Stomach smooth muscle (tissue), 2 donors: ENCODE results near the gene SYNE2.

Experiments used
- H3K27ac ChIP-seq: one replicate; pipeline ENCODE4 v1.7.0; 2013; ENCODE audit warnings: mild to moderate bottlenecking, low read length, inconsistent platforms
- H3K27me3 ChIP-seq, 2 donors: one replicate each; pipeline ENCODE4 v1.7.0; 2013; ENCODE audit warnings: low read length in 2 of 2; ENCODE audit not compliant: insufficient read depth in 2 of 2, control insufficient read depth in 1 of 2
- H3K36me3 ChIP-seq, 2 donors: one replicate each; pipeline ENCODE4 v1.7.0; 2013; ENCODE audit warnings: low read length in 2 of 2; ENCODE audit not compliant: control insufficient read depth in 2 of 2, insufficient read depth in 2 of 2
- H3K4me1 ChIP-seq: one replicate; pipeline ENCODE4 v1.7.0; 2013; ENCODE audit warnings: low read length; ENCODE audit not compliant: control insufficient read depth, insufficient read depth
- H3K4me3 ChIP-seq, 2 donors: one replicate each; pipeline ENCODE4 v1.7.0; 2013; ENCODE audit warnings: low read length in 2 of 2
- H3K9ac ChIP-seq, 2 donors: one replicate each; pipeline ENCODE4 v1.7.0; 2013; ENCODE audit warnings: low read length in 2 of 2, mild to moderate bottlenecking in 1 of 2
- H3K9me3 ChIP-seq, 2 donors: one replicate each; pipeline ENCODE4 v1.7.0; 2013; ENCODE audit warnings: low read length in 2 of 2; ENCODE audit not compliant: control insufficient read depth in 2 of 2
- donor health status: healthy.
- donor health status: Pancreatic carcinoma.

The SYNE2 gene

GRCh38 chr14:63988579-63988978 is 135.8 kb downstream of the SYNE2 start:
- H3K4me1 ChIP-seq: no peaks in the 10 kb centered on the region
- no peaks in the 10 kb centered on the region for H3K9me3 ChIP-seq
- no peak overlapping the region for H3K4me3 ChIP-seq
- H3K27me3 ChIP-seq: no peaks in the 10 kb centered on the region
- no peaks in the 10 kb centered on the region for H3K36me3 ChIP-seq
- H3K27ac ChIP-seq: no peak overlapping the region
- no peak overlapping the region for H3K9ac ChIP-seq

- no peaks in the 10 kb centered on the region for H3K27me3 ChIP-seq
- H3K27ac ChIP-seq: no peak overlapping the region
- no peaks in the 10 kb centered on the region for H3K4me1 ChIP-seq
- H3K4me3 ChIP-seq: no peak overlapping the region
- H3K9ac ChIP-seq: no peak overlapping the region
- no peaks in the 10 kb centered on the region for H3K9me3 ChIP-seq
- H3K36me3 ChIP-seq: no peaks in the 10 kb centered on the region
Measured at GRCh38 chr14:63991833-63992232, 139.0 kb downstream of the SYNE2 start.

- H3K9ac ChIP-seq: no peak overlapping the region
- H3K27ac ChIP-seq: no peak overlapping the region
- no peaks in the 10 kb centered on the region for H3K27me3 ChIP-seq
- H3K4me3 ChIP-seq: no peak overlapping the region
- no peaks in the 10 kb centered on the region for H3K9me3 ChIP-seq
- H3K36me3 ChIP-seq: no peaks in the 10 kb centered on the region
- no peaks in the 10 kb centered on the region for H3K4me1 ChIP-seq
Measured at GRCh38 chr14:63992858-63993257, 140.1 kb downstream of the SYNE2 start.

- Histone ChIP-seq H3K9ac (no peak overlapping the region), H3K4me3 (no peak overlapping the region), H3K9me3 (no peaks in the 10 kb centered on the region), H3K4me1 (no peaks in the 10 kb centered on the region), H3K36me3 (peaks cover 0 to 2% of the 10 kb centered on the region in 2 donors), H3K27ac (no peak overlapping the region), H3K27me3 (no peaks in the 10 kb centered on the region)
Measured at GRCh38 chr14:63993992-63994391, 141.2 kb downstream of the SYNE2 start.

GRCh38 chr14:63995285-63995684 is 142.5 kb downstream of the SYNE2 start:
- Histone ChIP-seq H3K36me3 (peaks cover 0 to 4% of the 10 kb centered on the region in 2 donors), H3K27ac (no peak overlapping the region), H3K9ac (no peak overlapping the region), H3K4me3 (no peak overlapping the region), H3K27me3 (no peaks in the 10 kb centered on the region), H3K4me1 (no peaks in the 10 kb centered on the region), H3K9me3 (no peaks in the 10 kb centered on the region)

GRCh38 chr14:63996016-63996415 is 143.2 kb downstream of the SYNE2 start:
- Histone ChIP-seq H3K4me3 (no peak overlapping the region), H3K9me3 (no peaks in the 10 kb centered on the region), H3K36me3 (peaks cover 0 to 4% of the 10 kb centered on the region in 2 donors), H3K9ac (no peak overlapping the region), H3K4me1 (no peaks in the 10 kb centered on the region), H3K27me3 (no peaks in the 10 kb centered on the region), H3K27ac (no peak overlapping the region)

GRCh38 chr14:63996625-63997220 is 143.9 kb downstream of the SYNE2 start:
- Histone ChIP-seq H3K36me3 (peaks cover 0 to 4% of the 10 kb centered on the region in 2 donors), H3K27ac (no peak overlapping the region), H3K9ac (no peak overlapping the region), H3K4me3 (no peak overlapping the region), H3K27me3 (no peaks in the 10 kb centered on the region), H3K9me3 (no peaks in the 10 kb centered on the region), H3K4me1 (no peaks in the 10 kb centered on the region)

GRCh38 chr14:64000749-64001148 is 147.9 kb downstream of the SYNE2 start:
- Histone ChIP-seq H3K9me3 (no peaks in the 10 kb centered on the region), H3K9ac (no peak overlapping the region), H3K27ac (no peak overlapping the region), H3K27me3 (no peaks in the 10 kb centered on the region), H3K4me3 (no peak overlapping the region), H3K4me1 (no peaks in the 10 kb centered on the region), H3K36me3 (peaks cover 0 to 10% of the 10 kb centered on the region in 2 donors)

- Histone ChIP-seq H3K9me3 (no peaks in the 10 kb centered on the region), H3K4me3 (no peak overlapping the region), H3K9ac (no peak overlapping the region), H3K4me1 (no peaks in the 10 kb centered on the region), H3K36me3 (peaks cover 0 to 6% of the 10 kb centered on the region in 2 donors), H3K27ac (no peak overlapping the region), H3K27me3 (no peaks in the 10 kb centered on the region)
Measured at GRCh38 chr14:64005822-64006221, 153.0 kb downstream of the SYNE2 start.

- Histone ChIP-seq H3K4me3 (no peak overlapping the region), H3K27me3 (no peaks in the 10 kb centered on the region), H3K36me3 (peaks cover 0 to 7% of the 10 kb centered on the region in 2 donors)
Measured at GRCh38 chr14:64008016-64008415, 155.2 kb downstream of the SYNE2 start.

GRCh38 chr14:64012003-64012402 is 159.2 kb downstream of the SYNE2 start:
- Histone ChIP-seq H3K36me3 (peaks cover 0 to 2% of the 10 kb centered on the region in 2 donors), H3K9ac (no peak overlapping the region), H3K4me3 (no peak overlapping the region)

More at GRCh38 chr14:64008016-64008415, 155.2 kb downstream of the SYNE2 start:
- no peaks in the 10 kb centered on the region for H3K4me1 ChIP-seq
- no peak overlapping the region for H3K27ac ChIP-seq
- H3K9me3 ChIP-seq: no peaks in the 10 kb centered on the region
- no peak overlapping the region for H3K9ac ChIP-seq

More at GRCh38 chr14:64012003-64012402, 159.2 kb downstream of the SYNE2 start:
- no peaks in the 10 kb centered on the region for H3K4me1 ChIP-seq
- no peaks in the 10 kb centered on the region for H3K9me3 ChIP-seq
- H3K27ac ChIP-seq: no peak overlapping the region
- H3K27me3 ChIP-seq: no peaks in the 10 kb centered on the region
